GM21825 (cell line): ENCODE data around the gene KLF17.

Experiments used
- ATAC-seq: cut with Tn5 transposase; IDR thresholded peaks from one replicate; pipeline ENCODE4 v1.9.1; 2021; ENCODE audit warnings: mild to moderate bottlenecking, moderate library complexity; ENCODE audit not compliant: unreplicated experiment

The KLF17 gene

GRCh38 chr1:44151332-44151731 lies 32.7 kb downstream of the KLF17 start:
- ATAC-seq = no peak

GRCh38 chr1:44151808-44152207 lies 33.2 kb downstream of the KLF17 start:
- no peak for ATAC-seq

- ATAC-seq = no peak
Measured at GRCh38 chr1:44152692-44153091, 34.1 kb downstream of the KLF17 start.

- ATAC-seq = no peak
Measured at GRCh38 chr1:44154049-44154448, 35.4 kb downstream of the KLF17 start.

GRCh38 chr1:44157903-44158302 lies 39.3 kb downstream of the KLF17 start:
- ATAC-seq = no peak

GRCh38 chr1:44158871-44159270 lies 40.2 kb downstream of the KLF17 start:
- no peak for ATAC-seq

GRCh38 chr1:44161546-44161945 lies 42.9 kb downstream of the KLF17 start:
- no peak for ATAC-seq

GRCh38 chr1:44168520-44169098 lies 50.0 kb downstream of the KLF17 start:
- no peak for ATAC-seq

GRCh38 chr1:44170281-44170823 lies 51.7 kb downstream of the KLF17 start:
- ATAC-seq = no peak

- ATAC-seq = no peak
Measured at GRCh38 chr1:44174630-44175029, 56.0 kb downstream of the KLF17 start.
